HepG2 (cell line): ENCODE measurements around the gene GSC2. TPM values are rescaled to one million over a fixed set of nuclear protein-coding genes. Genes with fewer than 3 reads are reported as not detected.
A peak's percentile ranks its signal among the peaks of the same experiment; 100 is the strongest.

ENCODE experiments used
- CSRNP1 ChIP-seq: sonication (generic); formaldehyde crosslinking; IDR thresholded peaks from 2 replicates; pipeline ENCODE4 v1.8.1; 2023; ENCODE audit warnings: mild to moderate bottlenecking, missing genetic modification reagents
- ELF3 ChIP-seq: IDR thresholded peaks from 2 replicates; pipeline ENCODE4 v1.6.1; 2016; ENCODE audit warnings: missing genetic modification reagents, missing compliant biosample characterization
- ESRRA ChIP-seq: sonication (generic); formaldehyde crosslinking; IDR thresholded peaks from 2 replicates; pipeline ENCODE4 v1.5.1; 2020; ENCODE audit warnings: mild to moderate bottlenecking, low read depth, missing genetic modification reagents
- GRHL1 ChIP-seq: sonication (generic); formaldehyde crosslinking; conservative IDR thresholded peaks from 2 replicates; pipeline ENCODE4 v1.8.0; 2022; ENCODE audit warnings: missing genetic modification reagents
- HDAC6 ChIP-seq: fragments of 200-600 bp; sonication (generic); IDR thresholded peaks from 2 replicates; pipeline ENCODE4 v1.7.0; 2017; ENCODE audit warnings: mild to moderate bottlenecking, antibody characterized with exemption, low read length, low read depth
- HNF4G ChIP-seq, 2 experiments: sonication (generic) in 1 of 2; formaldehyde crosslinking in 1 of 2; IDR thresholded peaks; 2 replicates each; pipeline versions ENCODE4 v1.4.0 to v1.6.1; 2011 to 2020; ENCODE audit warnings: borderline replicate concordance in 2 of 2, low read depth in 2 of 2, mild to moderate bottlenecking in 2 of 2, low read length in 1 of 2, missing genetic modification reagents in 1 of 2, moderate library complexity in 1 of 2
- KIAA2018 ChIP-seq: sonication (generic); formaldehyde crosslinking; IDR thresholded peaks from 2 replicates; pipeline ENCODE4 v1.5.0; 2020; ENCODE audit warnings: mild to moderate bottlenecking, missing genetic modification reagents, borderline replicate concordance
- KLF6 ChIP-seq: IDR thresholded peaks from 2 replicates; pipeline ENCODE4 v1.8.0; 2016; ENCODE audit warnings: missing biosample characterization, missing genetic modification reagents
- MIER2 ChIP-seq: IDR thresholded peaks from 2 replicates; pipeline ENCODE4 v1.6.1; 2016; ENCODE audit warnings: missing biosample characterization, missing genetic modification reagents
- PHB2 ChIP-seq: fragments of 450-650 bp; IDR thresholded peaks from 2 replicates; pipeline ENCODE4 v1.6.1; 2018; ENCODE audit not compliant: partially characterized antibody
- POGK ChIP-seq: sonication (generic); formaldehyde crosslinking; conservative IDR thresholded peaks from 2 replicates; pipeline ENCODE4 v1.8.0; 2022; ENCODE audit warnings: mild to moderate bottlenecking, moderate library complexity, missing genetic modification reagents
- ZC3H4 ChIP-seq: sonication (generic); formaldehyde crosslinking; IDR thresholded peaks from 2 replicates; pipeline ENCODE4 v1.4.0; 2020; ENCODE audit warnings: missing genetic modification reagents, borderline replicate concordance
- ZFAT ChIP-seq: sonication (generic); formaldehyde crosslinking; conservative IDR thresholded peaks from 2 replicates; pipeline ENCODE4 v1.8.1; 2023; ENCODE audit warnings: missing genetic modification reagents, inconsistent platforms
- ZNF543 ChIP-seq: sonication (generic); formaldehyde crosslinking; IDR thresholded peaks from 2 replicates; pipeline ENCODE4 v1.4.0; 2020; ENCODE audit warnings: mild to moderate bottlenecking, missing genetic modification reagents
- ZNF766 ChIP-seq: sonication (generic); formaldehyde crosslinking; IDR thresholded peaks from 2 replicates; pipeline ENCODE4 v1.5.0; 2020; ENCODE audit warnings: missing genetic modification reagents, borderline replicate concordance
- polyA plus RNA-seq, 8 experiments: library from polyadenylated mRNA; depleted of rRNA in 3 of 8; stranded (reverse) in 7 of 8; unstranded in 1 of 8; fragments of >200 nt; fragmentation: Illumina TruSeq in 4 of 8; extraction: Trizol in 4 of 8; gene quantifications; 2 replicates each; pipeline versions ENCODE4 v1.2.1 to v1.2.3, GENCODE V29; 2011 to 2016; ENCODE audit warnings: low read depth in 4 of 8, missing spikeins in 1 of 8, mixed read lengths in 1 of 8; ENCODE audit not compliant: insufficient read depth in 1 of 8
- total RNA-seq, 5 experiments: library from RNA; depleted of rRNA; stranded (reverse); fragments of >200 nt; fragmentation: Illumina TruSeq; extraction: Trizol; gene quantifications; 2 replicates each; pipeline ENCODE4 v1.2.3, GENCODE V29; 2016; ENCODE audit warnings: low read depth in 1 of 5

GSC2 gene
- total and polyA plus RNA-seq, 2 of the 13 experiments (the other 11 are each of a cell fraction or from before 2014, with no cell fraction given): not detected

GRCh38 chr22:19178065-19178656 is 28.1 kb upstream of the GSC2 start (continued):
- TF ChIP-seq CSRNP1 (no peak), GRHL1 (CRISPR knock-in tag) (no peak), ZFAT (CRISPR knock-in tag) (no peak), HDAC6 (no peak), ZNF543 (CRISPR knock-in tag) (0 out of 2 replicates have a peak, but pooled peaks have one; percentile 47), ESRRA (CRISPR knock-in tag) (no peak), HNF4G (IDR thresholded peaks at IDR 0.05; ENCODE audit: borderline replicate concordance, low read depth, low read length) (peak; percentile 44; the same call in 1 of the 2 replicates), HNF4G (CRISPR knock-in tag; IDR thresholded peaks at IDR 0.05; ENCODE audit: borderline replicate concordance, low read depth) (peak; percentile 55; the same call in 1 of the 2 replicates), ZNF766 (CRISPR knock-in tag) (no peak), MIER2 (CRISPR knock-in tag) (no peak), KLF6 (0 out of 2 replicates have a peak, but pooled peaks have one; percentile 52), POGK (CRISPR knock-in tag) (peak; percentile 49), ELF3 (CRISPR knock-in tag) (peak; percentile 55; the same call in 1 of the 2 replicates), PHB2 (no peak), ZC3H4 (CRISPR knock-in tag) (no peak), KIAA2018 (no peak)
